PC-9 (cell line): ENCODE data around the gene ADH5.

Source experiments
- CTCF ChIP-seq: fragments of 200-600 bp; sonication (generic); conservative IDR thresholded peaks from 2 replicates; pipeline ENCODE4 v1.6.1; 2017; ENCODE audit warnings: mixed run types, antibody characterized with exemption, mild to moderate bottlenecking, moderate library complexity
- EZH2 ChIP-seq: fragments of 200-600 bp; sonication (generic); IDR thresholded peaks from 2 replicates; pipeline ENCODE4 v1.8.0; 2017; ENCODE audit warnings: antibody characterized with exemption, low read depth

DNA sequence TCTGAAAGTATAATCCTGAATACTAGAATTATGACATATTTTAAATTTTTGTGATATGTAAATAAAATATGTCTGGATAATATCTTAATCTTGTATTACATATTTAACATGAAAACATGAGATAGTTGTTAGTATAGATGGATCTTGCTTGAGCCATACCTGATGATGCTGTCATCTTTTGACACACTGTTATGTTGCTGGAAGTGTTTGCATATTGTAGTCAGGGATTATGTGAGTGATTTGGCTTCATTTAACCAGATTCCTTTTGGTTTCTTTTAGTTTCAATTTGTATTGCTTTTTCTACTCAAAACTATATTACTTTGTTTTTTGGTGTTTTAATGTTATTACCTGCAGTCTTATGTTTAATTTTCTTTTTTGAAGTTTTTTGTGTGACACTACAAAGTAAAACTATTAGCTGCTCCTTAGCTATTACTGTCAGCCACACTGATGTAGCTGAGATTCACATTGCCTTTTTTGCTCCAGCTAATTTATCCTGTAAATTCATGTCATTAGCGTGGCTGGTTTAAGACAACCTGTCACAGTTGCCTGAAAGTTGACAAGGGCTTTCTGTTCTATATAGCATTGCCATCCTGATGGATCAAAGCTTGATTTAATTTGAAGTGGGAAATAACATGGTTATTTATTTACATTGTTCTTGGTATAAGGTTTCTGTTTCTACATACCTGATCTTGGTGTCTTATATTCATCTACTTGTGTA lies 59.4 kb downstream of the ADH5 start:
- TF ChIP-seq CTCF (no peak), EZH2 (no peak)
